ELF-1 (cell line): Measurements from ENCODE around the gene OAS3.
"Not testable (repeated sequence)": the region's sequence is repeated elsewhere in the genome, so short reads cannot be mapped to it uniquely, and the experiment has no call there.

ENCODE experiments used
- DNase-seq: peaks from one replicate; pipeline ENCODE4 v3.0.0-alpha.2; 2016; ENCODE audit warnings: low read depth, low spot score

Gene OAS3

GRCh38 chr12:112937741-112938719 lies at the start of gene OAS3:
TSS of gene OAS3 (plus strand) at chr12:112938474. CDS start at chr12:112938531, 57 bp downstream.
- DNase-seq = peak; percentile 33

- peak; percentile 15 for DNase-seq
Measured at GRCh38 chr12:112891093-112892024, 46.9 kb upstream of the OAS3 start.

DNA sequence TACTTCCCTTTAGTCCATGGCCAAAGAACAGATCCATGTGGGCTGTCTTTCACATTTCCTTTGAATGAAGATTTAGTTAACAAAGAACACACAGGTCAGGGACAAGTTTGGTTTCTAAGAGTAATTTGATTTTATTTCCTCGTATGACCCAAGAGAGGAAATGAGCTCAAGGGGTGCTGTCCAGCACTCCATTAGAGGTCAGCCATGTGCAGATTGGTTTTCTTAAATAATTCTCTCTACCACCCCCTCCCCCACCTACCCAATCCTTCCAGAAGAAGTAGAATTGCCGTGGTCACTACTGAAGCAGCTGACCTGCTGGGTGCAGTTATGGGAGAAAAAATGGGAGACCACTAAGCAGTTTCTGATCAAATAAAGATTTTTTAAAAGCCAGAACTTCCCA lies 45.4 kb upstream of the OAS3 start:
- no peak for DNase-seq

DNA sequence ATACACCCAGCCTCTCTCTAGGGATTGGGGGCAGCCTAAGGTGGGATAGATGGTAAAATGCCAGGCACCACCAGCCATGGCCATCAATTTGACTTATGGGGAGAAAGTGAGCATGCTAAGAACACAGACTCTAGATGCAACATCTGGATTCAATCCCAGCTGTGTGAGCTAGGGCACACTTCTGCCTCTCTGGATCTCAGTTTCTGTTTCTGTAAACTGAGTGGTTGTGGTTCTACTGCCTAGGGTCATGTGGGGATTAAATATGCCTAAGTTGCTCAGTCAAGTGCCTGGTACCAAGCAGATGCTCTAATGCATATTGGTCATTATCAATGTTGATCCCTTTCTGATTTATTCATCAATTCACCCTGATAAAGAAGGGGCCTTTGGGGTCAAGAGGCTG lies 44.1 kb upstream of the OAS3 start:
- DNase-seq = no peak

GRCh38 chr12:112898380-112898779 lies 39.9 kb upstream of the OAS3 start:
- DNase-seq = no peak

DNA sequence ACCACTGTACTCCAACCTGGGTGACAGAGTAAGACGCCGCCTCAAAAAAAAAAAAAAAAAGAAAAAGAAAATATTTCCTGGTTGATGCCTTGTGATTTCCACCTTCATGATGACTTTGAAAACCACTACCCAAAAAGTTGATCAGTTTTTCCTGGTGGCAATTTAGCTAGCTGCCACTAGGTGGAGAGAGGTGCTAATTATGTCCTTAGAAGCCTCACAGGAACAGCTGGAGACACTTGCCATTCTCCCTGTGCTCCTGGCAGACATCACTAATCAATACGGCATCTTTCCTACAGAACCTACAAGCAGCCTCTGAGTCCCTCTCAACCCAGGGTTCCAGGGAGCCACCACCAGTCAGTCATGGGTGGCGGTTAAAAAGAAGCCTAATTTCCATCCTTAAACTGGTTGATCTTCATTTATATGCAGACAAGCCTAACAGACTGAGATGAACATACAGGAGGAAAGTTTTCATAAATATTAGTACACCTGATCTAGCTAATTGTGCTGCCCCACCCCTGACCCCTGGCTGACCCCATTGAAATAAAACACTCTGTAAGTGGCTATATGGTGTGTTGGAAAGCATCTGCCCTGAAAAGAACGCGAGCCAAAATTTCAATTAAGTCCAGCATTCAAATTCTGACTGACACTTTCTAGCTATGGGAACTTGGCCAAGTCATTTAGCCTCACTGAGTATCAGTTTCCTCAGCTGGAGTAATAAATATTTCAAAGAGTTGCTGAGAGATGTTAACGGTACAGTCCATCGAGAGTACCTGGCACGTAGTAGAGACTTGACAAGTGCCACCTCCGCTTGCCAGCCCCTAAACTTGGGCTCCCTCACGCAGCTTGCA lies 37.8 kb upstream of the OAS3 start:
- peak; percentile 58 for DNase-seq

DNA sequence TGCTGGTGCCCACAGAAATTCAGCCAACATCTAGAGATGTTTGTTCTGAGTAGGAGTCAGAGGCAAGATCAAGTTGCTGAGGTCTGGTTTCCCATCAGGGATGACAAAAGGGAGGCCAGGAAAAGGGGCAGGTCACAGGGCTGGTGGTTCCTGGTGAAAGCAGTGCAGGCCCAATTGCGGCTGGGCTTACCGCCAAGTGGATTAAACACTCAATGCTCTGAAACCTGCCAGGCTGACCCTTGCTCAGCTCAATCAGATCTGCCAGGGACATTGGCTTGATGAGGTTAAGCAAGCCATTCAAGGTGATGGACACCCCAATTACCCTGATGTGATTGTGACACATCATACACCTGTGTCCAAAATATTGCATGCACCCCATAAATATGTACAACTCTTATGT lies 37.0 kb upstream of the OAS3 start:
- no peak for DNase-seq

DNA sequence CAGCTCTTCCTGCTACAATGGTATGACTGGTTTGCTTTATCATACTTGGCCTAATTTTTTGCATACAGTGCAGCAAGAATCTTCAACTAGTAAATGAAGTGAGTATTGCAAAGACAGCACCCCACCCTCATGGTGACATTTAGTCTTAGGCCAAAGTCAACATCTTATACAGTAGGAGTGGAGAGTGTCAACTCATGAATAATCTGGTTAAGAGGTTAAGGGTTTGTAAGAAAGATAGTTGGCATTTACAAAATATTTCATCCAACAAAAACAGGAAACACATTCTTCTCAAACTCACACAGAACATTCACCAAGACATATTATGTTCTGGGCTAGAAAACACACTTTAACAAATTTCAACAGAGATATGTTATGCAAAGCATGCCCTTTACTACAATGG lies 33.7 kb upstream of the OAS3 start:
- no peak for DNase-seq

DNA sequence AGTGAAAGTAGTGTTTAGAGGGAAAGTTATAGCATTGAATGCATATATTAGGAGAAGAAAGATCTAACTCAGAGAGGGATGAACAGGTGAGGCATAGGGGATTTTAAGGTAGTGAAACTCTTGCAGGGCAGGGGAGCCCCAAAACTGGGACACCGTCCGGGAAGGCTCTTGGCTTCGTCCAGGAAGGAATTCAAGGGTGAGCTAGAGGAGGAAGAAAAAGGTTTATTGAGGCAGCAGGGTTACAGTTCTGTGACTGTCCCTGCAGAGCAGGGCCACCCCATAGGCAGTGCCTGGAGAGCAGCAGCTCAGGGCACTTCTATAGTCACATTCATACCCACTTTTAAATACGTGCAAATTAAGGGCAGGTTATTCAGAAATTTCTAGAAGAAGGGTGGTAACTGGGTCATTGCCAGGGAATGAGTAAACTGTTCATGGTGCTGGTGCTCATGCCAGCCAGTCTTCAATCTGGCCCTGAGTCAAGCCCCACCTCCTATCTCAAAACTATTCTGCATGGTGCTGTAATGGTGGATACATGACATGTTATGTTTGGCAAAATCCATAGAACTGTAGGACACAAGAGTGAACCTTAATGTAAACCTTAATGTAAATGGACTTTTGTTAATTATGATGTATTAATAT lies 32.7 kb upstream of the OAS3 start:
- no peak for DNase-seq

DNA sequence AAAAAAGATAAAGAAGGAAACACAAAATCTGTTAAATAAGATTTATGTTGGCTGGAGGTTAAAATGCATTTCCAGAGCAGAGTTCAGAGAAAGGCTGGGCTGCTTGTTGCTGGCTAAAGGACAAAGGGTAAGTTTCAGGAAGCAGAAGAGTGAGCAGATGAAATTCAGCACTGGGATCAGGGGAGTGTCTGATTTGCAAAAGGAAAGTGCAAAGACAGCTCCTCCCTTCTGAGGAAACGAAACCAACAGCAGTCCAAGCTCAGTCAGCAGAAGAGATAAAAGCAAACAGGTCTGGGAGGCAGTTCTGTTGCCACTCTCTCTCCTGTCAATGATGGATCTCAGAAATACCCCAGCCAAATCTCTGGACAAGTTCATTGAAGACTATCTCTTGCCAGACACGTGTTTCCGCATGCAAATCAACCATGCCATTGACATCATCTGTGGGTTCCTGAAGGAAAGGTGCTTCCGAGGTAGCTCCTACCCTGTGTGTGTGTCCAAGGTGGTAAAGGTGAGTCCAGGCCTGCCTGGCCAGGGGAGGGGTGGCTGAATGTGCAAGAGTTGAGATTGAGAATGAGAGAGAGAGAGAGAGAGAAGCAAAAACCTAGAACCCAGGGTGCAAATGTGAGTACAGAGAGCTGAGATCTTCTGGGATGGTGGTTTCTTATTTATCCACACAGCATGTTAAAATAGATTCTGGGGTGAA lies 31.4 kb upstream of the OAS3 start, which contains the start of gene OAS1:
TSS of gene OAS1 (plus strand) at position 251 of the 703 bp plus-strand sequence. CDS start at position 329, 78 bp downstream.
- DNase-seq = peak; percentile 54

DNA sequence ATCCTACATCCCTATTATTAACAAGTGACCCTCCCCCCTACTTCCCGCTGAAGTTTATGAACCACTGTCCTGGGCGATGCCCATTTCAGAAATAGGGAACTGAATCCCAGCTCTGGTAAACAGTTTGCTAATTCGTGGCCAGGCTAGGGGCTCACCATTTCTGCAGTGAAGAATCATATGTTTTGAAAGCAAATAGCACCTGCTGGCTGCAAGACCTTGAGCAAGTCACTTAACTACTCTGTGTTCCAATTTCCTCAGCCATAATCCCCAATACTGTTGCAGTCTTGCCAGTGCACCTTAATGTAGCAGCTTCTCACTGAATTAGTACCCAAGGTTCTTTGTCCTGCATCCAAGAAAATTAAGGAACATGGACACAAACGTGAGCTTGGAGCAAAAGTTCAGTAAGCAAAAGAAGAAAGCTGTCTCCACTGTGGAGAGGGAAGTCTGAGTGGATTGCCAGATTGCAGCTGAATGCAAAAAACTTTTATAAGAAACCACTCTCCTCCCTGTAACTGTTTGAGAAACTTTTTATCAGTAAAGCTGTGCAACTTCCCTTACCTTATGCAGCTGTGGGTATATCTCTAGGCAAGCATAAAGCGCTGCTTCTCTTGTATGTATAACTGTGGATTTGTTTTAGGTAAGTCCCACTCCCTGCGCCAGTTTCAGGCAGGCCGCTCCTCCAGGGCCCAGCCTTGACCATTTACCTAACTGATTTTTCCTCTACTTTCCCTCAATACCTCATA lies 30.7 kb upstream of the OAS3 start:
- no peak for DNase-seq

- DNase-seq = no peak
Measured at GRCh38 chr12:112908548-112908947, 29.7 kb upstream of the OAS3 start.

DNA sequence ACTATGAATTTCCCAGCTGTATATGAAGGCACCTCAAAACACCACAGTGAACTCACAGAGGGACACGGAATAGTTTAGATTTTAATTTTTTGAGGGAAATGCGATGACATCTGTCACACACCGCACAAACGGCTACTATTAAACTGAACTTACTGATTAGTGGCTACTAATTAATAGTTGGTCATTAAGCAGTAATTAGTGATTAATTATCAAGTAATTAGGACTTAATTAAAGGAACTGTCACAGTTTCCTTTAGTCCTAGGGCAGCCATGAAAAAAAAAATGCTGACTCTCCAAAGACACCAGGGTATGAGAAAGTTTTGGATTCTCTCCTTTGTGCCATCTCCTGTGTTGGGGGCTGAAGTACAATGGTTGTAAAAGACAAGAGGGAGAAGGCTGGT lies 28.6 kb upstream of the OAS3 start:
- DNase-seq = no peak

- DNase-seq = no peak
Measured at GRCh38 chr12:112913038-112913688, 25.1 kb upstream of the OAS3 start.

DNA sequence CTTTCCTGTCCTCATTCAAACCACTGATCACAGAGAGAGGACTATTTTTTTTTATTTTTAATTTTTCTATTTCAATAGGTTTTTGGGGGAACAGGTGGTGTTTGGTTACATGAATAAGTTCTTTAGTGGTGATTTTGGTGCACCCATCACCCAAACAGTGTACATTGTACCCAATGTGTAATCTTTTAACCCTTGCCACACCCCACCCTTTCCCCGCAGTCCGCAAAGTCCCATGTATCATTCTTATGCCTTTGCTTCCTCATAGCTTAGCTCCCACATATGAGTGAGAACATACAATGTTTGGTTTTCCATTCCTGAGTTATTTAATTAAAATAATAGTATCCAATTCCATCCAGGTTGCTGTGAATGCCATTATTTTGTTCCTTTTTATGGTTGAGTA lies 24.4 kb upstream of the OAS3 start:
- not testable (repeated sequence) for DNase-seq

- no peak for DNase-seq
Measured at GRCh38 chr12:112916270-112916669, 22.0 kb upstream of the OAS3 start.

- DNase-seq = no peak
Measured at GRCh38 chr12:112919121-112919520, 19.2 kb upstream of the OAS3 start.

DNA sequence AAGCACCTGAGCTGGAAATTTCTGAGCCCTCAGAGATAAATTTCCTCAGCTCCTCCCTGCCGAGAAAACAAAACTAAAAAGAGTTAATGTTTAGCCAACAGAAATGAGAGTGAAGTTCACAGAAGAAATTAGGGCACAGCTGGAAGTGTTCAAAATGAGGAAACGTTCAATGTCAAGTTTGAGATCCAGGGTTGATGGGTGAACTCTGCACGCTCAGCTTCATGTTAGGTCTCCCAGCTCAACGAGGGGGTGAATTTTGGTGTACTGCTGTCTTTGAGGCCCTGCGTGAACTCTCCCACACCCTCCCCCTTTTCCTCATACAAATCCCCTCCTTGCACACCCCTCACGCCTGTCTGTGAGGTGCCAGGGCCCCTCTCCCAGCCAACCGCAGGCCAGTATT lies 13.3 kb upstream of the OAS3 start:
- no peak for DNase-seq
